ENCODE measurements around the gene ABHD6. TPM values are rescaled to one million over a fixed set of nuclear protein-coding genes. Genes with fewer than 3 reads are reported as not detected.
"Not testable (repeated sequence)": the region's sequence is repeated elsewhere in the genome, so short reads cannot be mapped to it uniquely, and the experiment has no call there.

The ABHD6 gene
- total and polyA plus RNA-seq, 11 donors, result 2.9 to 14.6 (median 6.9) TPM

GRCh38 chr3:58272891-58273290 is 35.3 kb downstream of the ABHD6 start:
- H3K4me3 ChIP-seq, result no peak overlapping the region
- H3K4me1 ChIP-seq, result peaks cover 0 to 31% (median 0%) of the 10 kb centered on the region in 12 donors
- DNase-seq, result no peak
- peak overlapping the region in 1 of 12 donors; percentile 76 for H3K27ac ChIP-seq
- TF ChIP-seq CTCF (IDR thresholded peaks at IDR 0.05), result no peak
- no peak for TF ChIP-seq POLR2A (IDR thresholded peaks at IDR 0.05)
- no peak for ATAC-seq
- intact Hi-C loops (cut with DNase I), result no loop called here
- 79 to 92% (median 87%) methylated on average over 3 of the region's 3 CpGs for WGBS, 4 donors
- peaks cover 0 to 3% (median 0%) of the 10 kb centered on the region in 12 donors for H3K9me3 ChIP-seq
- peaks cover 0 to 58% (median 34%) of the 10 kb centered on the region in 9 donors for H3K36me3 ChIP-seq
- H3K27me3 ChIP-seq, result no peaks in the 10 kb centered on the region

GRCh38 chr3:58273362-58273761 is 35.8 kb downstream of the ABHD6 start:
- H3K9me3 ChIP-seq; intact Hi-C loops (cut with DNase I); DNase-seq; ATAC-seq; H3K4me3 ChIP-seq; H3K27me3 ChIP-seq: not testable (repeated sequence)
- 90 to 98% (median 97%) methylated on average over 3 of the region's 3 CpGs for WGBS, 4 donors
- peaks cover 0 to 54% (median 34%) of the 10 kb centered on the region in 9 donors for H3K36me3 ChIP-seq
- H3K4me1 ChIP-seq, result peaks cover 0 to 31% (median 0%) of the 10 kb centered on the region in 12 donors
- H3K27ac ChIP-seq, result peak overlapping the region in 1 of 12 donors; percentile 76

- 49 to 53% (median 49%) methylated on average over 3 of the region's 3 CpGs for WGBS, 4 donors
- Histone ChIP-seq H3K9me3 (peaks cover 0 to 3% (median 0%) of the 10 kb centered on the region in 12 donors), H3K4me1 (peaks cover 0 to 31% (median 0%) of the 10 kb centered on the region in 12 donors), H3K27ac (peak overlapping the region in 1 of 12 donors; percentile 59), H3K4me3 (no peak overlapping the region), H3K27me3 (no peaks in the 10 kb centered on the region), H3K36me3 (peaks cover 0 to 48% (median 31%) of the 10 kb centered on the region in 9 donors)
- ATAC-seq, result no peak
- no peak for DNase-seq
- intact Hi-C loops (cut with DNase I), result no loop called here
- no peak for TF ChIP-seq POLR2A (IDR thresholded peaks at IDR 0.05)
Observed at GRCh38 chr3:58274027-58274614, 36.5 kb downstream of the ABHD6 start.

GRCh38 chr3:58281069-58281468 is 43.5 kb downstream of the ABHD6 start:
- Histone ChIP-seq H3K36me3 (peaks cover 0 to 53% (median 25%) of the 10 kb centered on the region in 9 donors), H3K27ac (no peak overlapping the region), H3K9me3 (peaks cover 0 to 3% (median 0%) of the 10 kb centered on the region in 12 donors), H3K27me3 (no peaks in the 10 kb centered on the region), H3K4me3 (no peak overlapping the region), H3K4me1 (no peaks in the 10 kb centered on the region)
- no peak for TF ChIP-seq POLR2A (IDR thresholded peaks at IDR 0.05)
- no peak for TF ChIP-seq CTCF (IDR thresholded peaks at IDR 0.05)
- DNase-seq (no peak), ATAC-seq (no peak)
- intact Hi-C loops (cut with DNase I), result no loop called here
- WGBS, 4 donors, result 84 to 89% (median 86%) methylated on average over 7 of the region's 7 CpGs; no CpG with 5 or more reads in 1 of the 4 donors

- peak; percentile 69 to 87 (median 80) for ATAC-seq
- WGBS, 4 donors, result 44 to 59% (median 51%) methylated on average over 7 of the region's 7 CpGs
- no peak for DNase-seq
- Histone ChIP-seq H3K27ac (peak overlapping the region in 4 of 12 donors; percentile 0 to 19 (median 15)), H3K27me3 (no peaks in the 10 kb centered on the region), H3K36me3 (peaks cover 0 to 75% (median 32%) of the 10 kb centered on the region in 9 donors), H3K4me3 (no peak overlapping the region), H3K9me3 (no peaks in the 10 kb centered on the region), H3K4me1 (peaks cover 0 to 5% (median 0%) of the 10 kb centered on the region in 12 donors)
- TF ChIP-seq CTCF (IDR thresholded peaks at IDR 0.05) (no peak), POLR2A (IDR thresholded peaks at IDR 0.05) (no peak)
- intact Hi-C loops (cut with DNase I), result no loop called here
Observed at GRCh38 chr3:58285334-58285733, 47.7 kb downstream of the ABHD6 start.
